Stomach (tissue), 4 donors: Measurements from ENCODE around the gene SPATA12.

ENCODE experiments used
- EP300 ChIP-seq: sonication (generic); formaldehyde crosslinking; IDR thresholded peaks from one replicate; pipeline ENCODE4 v1.6.1; 2017; ENCODE audit warnings: antibody characterized with exemption
- POLR2A ChIP-seq, 4 donors: fragments of 450-650 bp; IDR thresholded peaks; one replicate each; pipeline ENCODE4 v1.6.1; 2016; ENCODE audit warnings: antibody characterized with exemption in 4 of 4, control low read depth in 2 of 4, mild to moderate bottlenecking in 1 of 4, moderate library complexity in 1 of 4
- POLR2AphosphoS5 ChIP-seq, 3 donors: sonication (generic); formaldehyde crosslinking; IDR thresholded peaks; one replicate each; pipeline ENCODE4 v1.6.1; 2016; ENCODE audit warnings: antibody characterized with exemption in 3 of 3
- TF ChIP-seq, protein P1 (sequence below), 7 experiments: fragments of 450-650 bp in 4 of 7; fragments of 200-600 bp in 3 of 7; sonication (generic) in 3 of 7; IDR thresholded peaks; one replicate each; pipeline ENCODE4 v1.5.1; 2016 to 2019; ENCODE audit warnings: antibody characterized with exemption in 7 of 7, control low read depth in 2 of 7, mild to moderate bottlenecking in 1 of 7

DNA sequence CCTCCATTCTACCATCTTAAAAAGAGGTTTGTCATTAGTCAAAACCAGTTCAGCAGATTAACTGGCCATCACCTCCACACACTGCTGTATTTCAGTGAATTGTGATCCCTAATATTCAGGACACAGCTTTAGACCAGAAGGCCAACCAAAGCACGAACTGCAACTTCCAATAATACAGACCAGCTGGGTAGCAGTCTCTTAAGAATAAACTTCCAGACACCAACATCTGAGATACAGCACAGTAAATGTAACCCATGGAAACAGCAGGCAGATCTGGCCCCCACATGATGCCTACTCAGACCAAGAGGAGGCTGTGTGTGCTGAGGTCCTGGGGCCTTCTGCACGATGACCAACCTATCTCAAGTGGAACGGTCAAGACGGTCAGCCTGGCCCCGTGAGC lies 34.9 kb downstream of the SPATA12 start:
- TF ChIP-seq, protein P1, sequence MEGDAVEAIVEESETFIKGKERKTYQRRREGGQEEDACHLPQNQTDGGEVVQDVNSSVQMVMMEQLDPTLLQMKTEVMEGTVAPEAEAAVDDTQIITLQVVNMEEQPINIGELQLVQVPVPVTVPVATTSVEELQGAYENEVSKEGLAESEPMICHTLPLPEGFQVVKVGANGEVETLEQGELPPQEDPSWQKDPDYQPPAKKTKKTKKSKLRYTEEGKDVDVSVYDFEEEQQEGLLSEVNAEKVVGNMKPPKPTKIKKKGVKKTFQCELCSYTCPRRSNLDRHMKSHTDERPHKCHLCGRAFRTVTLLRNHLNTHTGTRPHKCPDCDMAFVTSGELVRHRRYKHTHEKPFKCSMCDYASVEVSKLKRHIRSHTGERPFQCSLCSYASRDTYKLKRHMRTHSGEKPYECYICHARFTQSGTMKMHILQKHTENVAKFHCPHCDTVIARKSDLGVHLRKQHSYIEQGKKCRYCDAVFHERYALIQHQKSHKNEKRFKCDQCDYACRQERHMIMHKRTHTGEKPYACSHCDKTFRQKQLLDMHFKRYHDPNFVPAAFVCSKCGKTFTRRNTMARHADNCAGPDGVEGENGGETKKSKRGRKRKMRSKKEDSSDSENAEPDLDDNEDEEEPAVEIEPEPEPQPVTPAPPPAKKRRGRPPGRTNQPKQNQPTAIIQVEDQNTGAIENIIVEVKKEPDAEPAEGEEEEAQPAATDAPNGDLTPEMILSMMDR (IDR thresholded peaks at IDR 0.05): no peak
- no peak for TF ChIP-seq POLR2A (IDR thresholded peaks at IDR 0.05)
- TF ChIP-seq EP300: no peak
- TF ChIP-seq POLR2AphosphoS5 (IDR thresholded peaks at IDR 0.05): no peak
